OCI-LY7 (cell line): ENCODE measurements around the gene DPM3. TPM values are rescaled to one million over a fixed set of nuclear protein-coding genes. Genes with fewer than 3 reads are reported as not detected.
"Not testable (repeated sequence)": the region's sequence is repeated elsewhere in the genome, so short reads cannot be mapped to it uniquely, and the experiment has no call there.

ENCODE experiments used
- BruUV-seq: library from RNA; stranded (reverse); fragments of 400-500 nt; replicated peaks from 2 replicates; lab custom pipeline; 2021; lab: Mats Ljungman, UMichigan
- CTCF ChIA-PET: fragments of 300-600 bp; sonication (Branson Sonifier 250); formaldehyde crosslinking; loops from one replicate; lab custom pipeline; 2022; ENCODE audit warnings: antibody characterized with exemption; ENCODE audit not compliant: unreplicated experiment; lab: Charles Lee
- POLR2A ChIA-PET: fragments of 300-600 bp; sonication (Branson Sonifier 250); formaldehyde crosslinking; loops from one replicate; lab custom pipeline; 2022; ENCODE audit warnings: antibody characterized with exemption; lab: Charles Lee
- DNase-seq: peaks from one replicate; pipeline ENCODE4 v3.0.0-alpha.2; 2015; ENCODE audit warnings: low spot score
- H2AFZ ChIP-seq: fragments of 200-600 bp; sonication (generic), shearing (Covaris generic); 2 replicates; pipeline ENCODE4 v1.6.1; 2014; ENCODE audit warnings: mild to moderate bottlenecking, antibody characterized with exemption, low read length, moderate library complexity
- H3K27ac ChIP-seq: fragments of 200-600 bp; sonication (generic); 2 replicates; pipeline ENCODE4 v1.5.1; 2014; ENCODE audit warnings: mixed run types, low read depth, mild to moderate bottlenecking, moderate library complexity, low read length, inconsistent platforms; ENCODE audit not compliant: poor library complexity, severe bottlenecking
- H3K36me3 ChIP-seq: fragments of 200-600 bp; sonication (generic); 2 replicates; pipeline ENCODE4 v1.6.1; 2014; ENCODE audit warnings: mild to moderate bottlenecking, antibody characterized with exemption, low read length, moderate library complexity, mixed read lengths; ENCODE audit not compliant: insufficient read depth
- H3K4me1 ChIP-seq: fragments of 200-600 bp; sonication (generic); 2 replicates; pipeline ENCODE4 v1.5.1; 2014; ENCODE audit warnings: mild to moderate bottlenecking, low read length; ENCODE audit not compliant: insufficient read depth, poor library complexity, severe bottlenecking
- H3K4me2 ChIP-seq: fragments of 200-600 bp; sonication (generic); 2 replicates; pipeline ENCODE4 v1.6.1; 2014; ENCODE audit warnings: mild to moderate bottlenecking, low read length
- H3K4me3 ChIP-seq: fragments of 200-600 bp; sonication (generic); 2 replicates; pipeline ENCODE4 v1.5.1; 2014; ENCODE audit warnings: mild to moderate bottlenecking, low read depth, low read length; ENCODE audit not compliant: poor library complexity, severe bottlenecking
- H3K79me2 ChIP-seq: fragments of 200-600 bp; sonication (generic); 2 replicates; pipeline ENCODE4 v1.6.1; 2016; ENCODE audit warnings: low read depth, mild to moderate bottlenecking, low read length, moderate library complexity, mixed read lengths; ENCODE audit not compliant: insufficient read depth
- H3K9me2 ChIP-seq: fragments of 200-600 bp; sonication (generic); 2 replicates; pipeline ENCODE4 v1.6.1; 2016; ENCODE audit warnings: mild to moderate bottlenecking, low read length, mixed read lengths; ENCODE audit not compliant: insufficient read depth
- H3K9me3 ChIP-seq: fragments of 200-600 bp; sonication (generic); 2 replicates; pipeline ENCODE4 v1.6.1; 2014; ENCODE audit warnings: mild to moderate bottlenecking, mixed run types, low read length, mixed read lengths
- H4K20me1 ChIP-seq: fragments of 200-600 bp; sonication (generic); 2 replicates; pipeline ENCODE4 v1.6.1; 2014; ENCODE audit warnings: mild to moderate bottlenecking, antibody characterized with exemption, low read length, moderate library complexity, mixed read lengths; ENCODE audit not compliant: insufficient read depth
- CTCF ChIP-seq: fragments of 200-600 bp; sonication (generic); conservative IDR thresholded peaks from 2 replicates; pipeline ENCODE4 v1.5.1; 2014; ENCODE audit warnings: mild to moderate bottlenecking, antibody characterized with exemption, low read length, moderate library complexity, mixed read lengths
- EZH2phosphoT487 ChIP-seq: fragments of 200-600 bp; sonication (generic); IDR thresholded peaks from 2 replicates; pipeline ENCODE4 v1.6.1; 2018; ENCODE audit warnings: low read depth, borderline replicate concordance, mild to moderate bottlenecking, mixed run types, antibody characterized with exemption, low read length, moderate library complexity, mixed read lengths
- intact Hi-C: fragments of 100-400 bp; cut with micrococcal nuclease; formaldehyde crosslinking; loops from one replicate; pipeline ENCODE4 v1.10.0; 2022; ENCODE audit not compliant: unreplicated experiment
- total RNA-seq, 2 experiments: library from RNA; depleted of rRNA in 1 of 2; stranded (reverse); fragments of >200 nt in 1 of 2; shearing (Covaris generic) in 1 of 2; gene quantifications; 2 replicates each; pipeline ENCODE4 v1.2.3, GENCODE V29; 2014 to 2022

DPM3 gene
- total RNA-seq, 2 experiments from 2014 or later = 32.5 to 65.9 TPM

GRCh38 chr1:155160128-155160527 is 19.8 kb upstream of the DPM3 start:
- Histone ChIP-seq H3K27ac (no peak overlapping the region), H4K20me1 (no peaks in the 10 kb centered on the region), H3K9me2 (no peaks in the 10 kb centered on the region), H3K4me2 (no peak overlapping the region), H3K79me2 (no peaks in the 10 kb centered on the region), H3K4me3 (no peak overlapping the region), H2AFZ (no peak overlapping the region), H3K9me3 (no peaks in the 10 kb centered on the region), H3K4me1 (no peaks in the 10 kb centered on the region), H3K36me3 (no peaks in the 10 kb centered on the region)
- ChIA-PET POLR2A (no interaction called here), CTCF (no interaction called here)
- no TSS peak for BruUV-seq
- no peak for DNase-seq
- TF ChIP-seq EZH2phosphoT487 (no peak), CTCF (no peak)
- intact Hi-C loops = no loop called here

GRCh38 chr1:155158991-155159390 is 18.7 kb upstream of the DPM3 start:
- H3K27ac ChIP-seq = no peak overlapping the region
- H3K79me2 ChIP-seq = no peaks in the 10 kb centered on the region
- BruUV-seq = no TSS peak
- H2AFZ ChIP-seq = no peak overlapping the region
- no peaks in the 10 kb centered on the region for H4K20me1 ChIP-seq
- no peaks in the 10 kb centered on the region for H3K4me1 ChIP-seq
- ChIA-PET POLR2A (interaction anchor here (0.7 to 0.9 kb wide), 2 partner anchors 8 to 54 kb away, joined by 4 to 5 read pairs; no protein-coding TSS in a partner anchor), CTCF (no interaction called here)
- no peak for DNase-seq
- TF ChIP-seq EZH2phosphoT487 (no peak), CTCF (no peak)
- H3K9me3 ChIP-seq = no peaks in the 10 kb centered on the region
- no peak overlapping the region for H3K4me2 ChIP-seq
- H3K9me2 ChIP-seq = no peaks in the 10 kb centered on the region
- H3K4me3 ChIP-seq = no peak overlapping the region
- no peaks in the 10 kb centered on the region for H3K36me3 ChIP-seq
- intact Hi-C loops = no loop called here

GRCh38 chr1:155155996-155156643 is 15.8 kb upstream of the DPM3 start:
- H3K27ac ChIP-seq, intact Hi-C loops, CTCF ChIA-PET, H2AFZ ChIP-seq, H3K9me3 ChIP-seq, BruUV-seq, DNase-seq, H3K4me1 ChIP-seq, H3K4me3 ChIP-seq, H4K20me1 ChIP-seq, H3K79me2 ChIP-seq, H3K36me3 ChIP-seq, POLR2A ChIA-PET, H3K4me2 ChIP-seq, H3K9me2 ChIP-seq: not testable (repeated sequence)
